SJSA1 (cell line): Measurements from ENCODE around the gene EFNA3. TPM values are rescaled to one million over a fixed set of nuclear protein-coding genes. Genes with fewer than 3 reads are reported as not detected.

Source experiments
- DNase-seq, 2 experiments: peaks; one replicate each; pipeline ENCODE4 v3.0.0-alpha.2; 2015 to 2020; ENCODE audit warnings: low spot score in 2 of 2, low read depth in 1 of 2
- H3K27ac ChIP-seq: fragments of 250-450 bp; sonication (Bioruptor Pico); 2 replicates; pipeline ENCODE4 v1.5.1; 2020; ENCODE audit warnings: mild to moderate bottlenecking, moderate library complexity
- H3K27me3 ChIP-seq: fragments of 250-450 bp; sonication (Bioruptor Pico); replicated peaks from 2 replicates; pipeline ENCODE4 v1.5.1; 2020; ENCODE audit warnings: mild to moderate bottlenecking, moderate library complexity
- H3K36me3 ChIP-seq: fragments of 250-450 bp; sonication (Bioruptor Pico); 2 replicates; pipeline ENCODE4 v1.5.1; 2020; ENCODE audit warnings: mild to moderate bottlenecking
- H3K4me1 ChIP-seq: fragments of 250-450 bp; sonication (Bioruptor Pico); replicated peaks from 2 replicates; pipeline ENCODE4 v1.6.1; 2021; ENCODE audit warnings: mild to moderate bottlenecking
- H3K4me3 ChIP-seq: fragments of 250-450 bp; sonication (Bioruptor Pico); 2 replicates; pipeline ENCODE4 v1.5.1; 2020; ENCODE audit warnings: mild to moderate bottlenecking
- H3K9me3 ChIP-seq: fragments of 250-450 bp; sonication (Bioruptor Pico); replicated peaks from 2 replicates; pipeline ENCODE4 v1.5.1; 2020; ENCODE audit warnings: mild to moderate bottlenecking
- total RNA-seq: library from RNA; depleted of rRNA; stranded (reverse); fragments of >200 nt; shearing (Covaris generic); gene quantifications from 2 replicates; pipeline ENCODE4 v1.2.3, GENCODE V29; 2014

EFNA3 gene
- total RNA-seq, 1 experiment from 2014 or later, result 0.21 TPM

DNA sequence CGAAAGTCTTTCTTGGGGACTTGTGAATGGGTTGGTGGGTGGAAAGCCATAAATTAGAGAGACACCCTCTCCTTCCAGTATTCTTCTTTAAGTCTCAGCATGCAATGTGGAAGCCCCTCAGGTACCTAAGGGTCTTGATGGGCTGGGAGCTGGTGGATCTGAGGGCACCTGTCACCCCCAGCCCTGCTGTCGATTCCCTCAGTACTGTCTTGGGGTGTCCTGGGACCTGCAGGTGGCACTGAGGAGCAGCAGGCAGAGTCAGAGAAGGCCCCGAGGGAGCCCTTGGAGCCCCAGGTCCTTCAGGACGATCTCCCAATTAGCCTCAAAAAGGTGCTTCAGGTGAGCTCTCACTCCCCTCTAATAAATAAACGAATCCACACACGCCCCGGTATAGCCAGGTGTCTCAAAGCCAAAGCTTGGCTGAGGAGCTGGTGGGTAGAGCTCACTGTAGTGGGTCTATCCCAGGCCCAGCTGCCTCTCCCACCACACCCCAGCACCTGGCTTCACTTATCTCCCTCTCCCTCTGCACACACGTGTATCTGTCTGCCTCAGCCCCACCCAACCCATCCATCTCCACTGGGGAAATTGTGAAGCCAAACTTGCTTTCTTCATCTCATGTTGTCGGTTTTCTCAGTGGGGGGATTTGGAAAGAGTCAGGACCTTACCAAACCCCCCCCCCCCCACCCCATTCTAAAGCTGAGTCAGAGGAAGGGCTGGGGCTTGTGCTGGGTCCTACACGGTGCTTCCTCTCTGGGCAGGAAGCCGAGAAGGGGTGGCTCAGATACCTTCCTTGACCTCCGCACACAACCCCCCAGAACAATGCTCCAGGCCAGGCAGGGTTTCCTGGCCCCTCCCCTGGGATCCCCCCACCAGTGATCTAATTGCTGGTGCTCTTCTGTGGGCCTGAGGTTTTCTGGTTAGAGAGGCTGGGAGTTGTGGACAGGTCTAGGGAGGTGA lies 25.9 kb upstream of the EFNA3 start:
- no peak for DNase-seq
- peaks cover 34% of the 10 kb centered on the region for H3K4me1 ChIP-seq
- H3K9me3 ChIP-seq, result no peaks in the 10 kb centered on the region
- H3K36me3 ChIP-seq, result no peaks in the 10 kb centered on the region
- no peak overlapping the region for H3K27ac ChIP-seq
- H3K4me3 ChIP-seq, result peak overlapping the region; percentile 50
- H3K27me3 ChIP-seq, result no peaks in the 10 kb centered on the region

DNA sequence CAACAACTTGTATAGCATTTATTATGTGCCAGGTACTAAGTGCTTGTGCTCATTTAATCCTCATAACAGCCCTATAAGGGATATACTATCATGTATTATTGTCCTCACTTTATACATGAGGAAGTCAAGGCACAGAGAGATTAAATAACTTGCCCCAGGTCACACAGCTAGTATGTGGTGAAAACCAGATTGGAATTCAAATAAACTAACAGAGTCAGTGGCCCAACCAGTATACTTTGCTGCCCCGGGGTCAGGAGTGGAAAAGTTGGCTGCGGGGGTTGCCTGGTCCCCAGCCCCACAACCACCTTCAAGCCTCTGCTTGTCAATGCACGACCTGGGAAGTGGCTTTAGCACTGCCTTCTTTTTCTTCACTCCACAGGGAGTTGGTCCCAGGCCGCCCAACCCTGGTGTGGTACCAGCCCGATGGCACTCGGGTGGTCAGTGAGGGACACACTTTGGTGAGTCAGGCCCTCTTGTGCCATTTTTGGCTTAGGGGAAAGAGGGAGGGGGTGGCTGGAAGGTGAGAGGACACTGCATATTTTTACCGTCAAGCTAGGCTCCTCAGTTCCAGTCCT lies 25.0 kb upstream of the EFNA3 start:
- H3K27me3 ChIP-seq, result no peaks in the 10 kb centered on the region
- no peaks in the 10 kb centered on the region for H3K36me3 ChIP-seq
- no peak overlapping the region for H3K4me3 ChIP-seq
- no peaks in the 10 kb centered on the region for H3K9me3 ChIP-seq
- no peak overlapping the region for H3K27ac ChIP-seq
- peaks cover 34% of the 10 kb centered on the region for H3K4me1 ChIP-seq
- DNase-seq, result no peak

DNA sequence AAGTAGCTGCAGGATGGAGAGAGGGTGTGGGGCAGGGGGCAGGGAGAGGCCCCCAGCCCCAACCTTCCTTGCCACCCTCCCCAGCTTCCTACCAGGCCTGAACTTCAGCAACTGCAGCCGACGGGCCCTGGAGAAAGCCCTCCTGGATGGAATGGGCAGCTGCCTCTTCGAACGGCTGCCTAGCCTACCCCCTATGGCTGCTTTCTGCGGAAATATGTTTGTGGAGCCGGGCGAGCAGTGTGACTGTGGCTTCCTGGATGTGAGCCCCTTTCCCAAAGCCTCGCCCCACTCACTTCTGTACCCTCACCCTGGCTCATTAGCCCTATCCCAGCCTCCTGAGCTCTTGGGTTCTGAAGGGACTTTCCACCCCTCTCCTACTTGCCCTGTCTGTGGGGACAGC lies 21.5 kb upstream of the EFNA3 start:
- Histone ChIP-seq H3K4me3 (no peak overlapping the region), H3K27ac (no peak overlapping the region), H3K9me3 (no peaks in the 10 kb centered on the region), H3K4me1 (peaks cover 9% of the 10 kb centered on the region), H3K27me3 (no peaks in the 10 kb centered on the region), H3K36me3 (no peaks in the 10 kb centered on the region)
- no peak for DNase-seq

DNA sequence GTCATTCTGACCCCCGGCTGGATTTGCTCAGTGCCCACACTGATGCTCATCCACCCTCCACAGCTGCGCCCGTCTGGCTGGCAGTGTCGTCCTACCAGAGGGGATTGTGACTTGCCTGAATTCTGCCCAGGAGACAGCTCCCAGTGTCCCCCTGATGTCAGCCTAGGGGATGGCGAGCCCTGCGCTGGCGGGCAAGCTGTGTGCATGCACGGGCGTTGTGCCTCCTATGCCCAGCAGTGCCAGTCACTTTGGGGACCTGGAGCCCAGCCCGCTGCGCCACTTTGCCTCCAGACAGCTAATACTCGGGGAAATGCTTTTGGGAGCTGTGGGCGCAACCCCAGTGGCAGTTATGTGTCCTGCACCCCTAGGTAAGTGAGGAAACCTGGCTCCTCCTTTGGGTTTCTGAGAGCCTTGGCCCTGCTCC lies 20.8 kb upstream of the EFNA3 start:
- Histone ChIP-seq H3K27ac (no peak overlapping the region), H3K4me3 (no peak overlapping the region), H3K36me3 (no peaks in the 10 kb centered on the region), H3K9me3 (no peaks in the 10 kb centered on the region), H3K4me1 (peaks cover 5% of the 10 kb centered on the region), H3K27me3 (no peaks in the 10 kb centered on the region)
- no peak for DNase-seq

DNA sequence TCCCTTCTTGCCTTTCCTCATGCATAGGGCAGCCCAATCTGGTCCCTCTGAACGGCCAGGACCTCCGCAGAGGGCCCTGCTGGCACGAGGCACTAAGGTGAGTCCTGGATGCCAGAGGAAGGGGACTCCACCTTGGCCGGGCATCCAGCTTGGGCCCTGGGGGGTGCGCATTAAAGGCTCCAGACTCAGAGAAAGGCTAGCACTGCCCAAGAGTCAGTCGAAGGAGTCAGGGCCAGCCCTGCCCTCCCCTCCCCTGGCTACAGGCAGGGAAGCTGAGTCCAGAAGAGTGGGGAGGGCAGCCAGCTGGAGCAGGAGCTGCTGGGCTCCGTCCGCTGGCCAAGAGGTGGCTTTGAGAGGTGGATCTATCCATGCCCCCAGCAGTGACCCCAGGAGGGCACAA lies 17.9 kb upstream of the EFNA3 start:
- no peak for DNase-seq
- Histone ChIP-seq H3K4me1 (peaks cover 21% of the 10 kb centered on the region), H3K27ac (no peak overlapping the region), H3K36me3 (no peaks in the 10 kb centered on the region), H3K27me3 (no peaks in the 10 kb centered on the region), H3K9me3 (0 out of 2 replicates have a peak, but pooled peaks cover 2% of the 10 kb centered on the region), H3K4me3 (no peak overlapping the region)

DNA sequence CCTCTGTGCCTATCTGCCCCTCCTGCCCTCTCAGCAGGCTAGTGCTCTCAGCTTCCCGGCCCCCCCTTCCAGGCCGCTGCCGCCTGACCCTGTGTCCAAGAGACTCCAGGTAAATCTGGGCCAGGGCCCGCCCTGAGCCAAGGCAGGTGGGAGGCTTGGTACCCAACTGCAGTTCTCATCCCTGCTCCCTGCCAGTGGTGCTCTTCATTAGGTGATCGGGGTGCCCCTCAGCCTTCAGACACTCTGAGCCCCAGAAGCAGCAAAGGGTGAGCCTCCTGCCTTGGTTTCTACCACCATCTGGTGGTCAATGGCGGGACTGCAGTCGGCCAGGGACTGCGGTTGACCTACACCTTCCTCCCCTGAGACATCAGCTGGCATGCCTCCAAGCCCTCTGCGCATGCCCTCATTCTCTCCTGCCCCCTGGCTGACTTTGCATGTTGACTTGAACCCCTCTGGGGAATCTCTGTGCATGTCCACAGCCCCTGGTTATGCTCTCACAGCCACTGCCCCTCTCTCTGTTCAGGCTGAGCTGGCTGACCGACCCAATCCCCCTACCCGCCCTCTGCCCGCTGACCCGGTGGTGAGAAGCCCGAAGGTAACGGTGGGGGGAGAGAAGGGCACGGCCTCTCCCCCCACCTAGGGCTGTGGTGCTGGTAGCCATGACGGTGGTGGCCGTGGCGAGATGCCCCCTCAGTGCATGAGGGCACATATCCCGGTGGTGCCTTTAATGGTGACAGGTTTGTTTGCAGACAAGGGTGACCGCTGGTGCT lies 17.1 kb upstream of the EFNA3 start:
- Histone ChIP-seq H3K9me3 (0 out of 2 replicates have a peak, but pooled peaks cover 2% of the 10 kb centered on the region), H3K27me3 (no peaks in the 10 kb centered on the region), H3K4me1 (peaks cover 21% of the 10 kb centered on the region), H3K27ac (no peak overlapping the region), H3K4me3 (no peak overlapping the region), H3K36me3 (no peaks in the 10 kb centered on the region)
- peak; percentile 81 to 94 for DNase-seq

DNA sequence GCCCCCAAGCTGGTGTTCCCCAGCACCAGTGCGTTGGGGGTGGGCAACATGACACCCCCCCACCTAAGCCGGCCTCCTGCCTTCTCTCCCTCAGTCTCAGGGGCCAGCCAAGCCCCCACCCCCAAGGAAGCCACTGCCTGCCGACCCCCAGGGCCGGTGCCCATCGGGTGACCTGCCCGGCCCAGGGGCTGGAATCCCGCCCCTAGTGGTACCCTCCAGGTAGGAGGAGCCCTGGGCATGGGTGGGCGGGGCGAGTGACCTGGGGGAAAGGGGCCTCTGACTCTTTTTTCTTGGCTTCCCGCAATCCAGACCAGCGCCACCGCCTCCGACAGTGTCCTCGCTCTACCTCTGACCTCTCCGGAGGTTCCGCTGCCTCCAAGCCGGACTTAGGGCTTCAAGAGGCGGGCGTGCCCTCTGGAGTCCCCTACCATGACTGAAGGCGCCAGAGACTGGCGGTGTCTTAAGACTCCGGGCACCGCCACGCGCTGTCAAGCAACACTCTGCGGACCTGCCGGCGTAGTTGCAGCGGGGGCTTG lies 16.4 kb upstream of the EFNA3 start:
- H3K27ac ChIP-seq, result no peak overlapping the region
- 0 out of 2 replicates have a peak, but pooled peaks cover 2% of the 10 kb centered on the region for H3K9me3 ChIP-seq
- peaks cover 21% of the 10 kb centered on the region for H3K4me1 ChIP-seq
- H3K4me3 ChIP-seq, result no peak overlapping the region
- DNase-seq, result no peak
- H3K27me3 ChIP-seq, result no peaks in the 10 kb centered on the region
- no peaks in the 10 kb centered on the region for H3K36me3 ChIP-seq

DNA sequence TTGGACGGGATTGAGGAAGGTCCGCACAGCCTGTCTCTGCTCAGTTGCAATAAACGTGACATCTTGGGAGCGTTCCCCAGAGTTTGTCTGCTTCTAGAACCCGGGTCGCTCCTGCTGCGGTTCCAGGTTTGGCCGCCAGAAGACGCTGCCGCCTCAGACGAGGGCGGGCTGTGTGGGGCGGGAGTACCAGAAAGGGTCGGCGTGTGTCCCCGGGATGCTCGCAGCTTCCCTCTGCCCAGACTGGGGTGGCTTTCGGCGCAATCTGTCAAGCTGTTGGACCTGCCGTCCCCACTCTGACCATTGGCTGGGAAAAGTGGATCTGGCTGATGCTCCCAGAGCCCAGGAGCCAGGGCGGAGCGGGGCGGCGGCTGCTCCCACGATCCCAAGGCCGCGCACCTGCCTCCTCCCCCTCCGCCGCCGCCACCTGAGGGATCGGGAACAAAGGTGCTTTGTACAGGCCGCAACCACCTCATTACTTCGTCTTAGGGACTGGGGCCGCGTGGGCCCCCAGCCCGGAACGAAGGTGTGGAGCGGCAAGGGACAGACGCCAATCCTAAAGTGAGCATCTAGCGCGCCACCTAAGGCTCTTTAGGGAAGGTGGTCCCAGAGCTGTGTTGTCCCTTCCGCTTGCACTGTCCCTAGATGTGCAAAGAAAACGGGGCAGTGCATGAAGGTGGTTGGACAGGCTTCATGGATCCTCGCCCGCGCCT lies 15.8 kb upstream of the EFNA3 start:
- H3K9me3 ChIP-seq, result 0 out of 2 replicates have a peak, but pooled peaks cover 2% of the 10 kb centered on the region
- peaks cover 21% of the 10 kb centered on the region for H3K4me1 ChIP-seq
- no peaks in the 10 kb centered on the region for H3K27me3 ChIP-seq
- no peak for DNase-seq
- H3K36me3 ChIP-seq, result no peaks in the 10 kb centered on the region
- H3K27ac ChIP-seq, result no peak overlapping the region
- peak overlapping the region; percentile 87 for H3K4me3 ChIP-seq

DNA sequence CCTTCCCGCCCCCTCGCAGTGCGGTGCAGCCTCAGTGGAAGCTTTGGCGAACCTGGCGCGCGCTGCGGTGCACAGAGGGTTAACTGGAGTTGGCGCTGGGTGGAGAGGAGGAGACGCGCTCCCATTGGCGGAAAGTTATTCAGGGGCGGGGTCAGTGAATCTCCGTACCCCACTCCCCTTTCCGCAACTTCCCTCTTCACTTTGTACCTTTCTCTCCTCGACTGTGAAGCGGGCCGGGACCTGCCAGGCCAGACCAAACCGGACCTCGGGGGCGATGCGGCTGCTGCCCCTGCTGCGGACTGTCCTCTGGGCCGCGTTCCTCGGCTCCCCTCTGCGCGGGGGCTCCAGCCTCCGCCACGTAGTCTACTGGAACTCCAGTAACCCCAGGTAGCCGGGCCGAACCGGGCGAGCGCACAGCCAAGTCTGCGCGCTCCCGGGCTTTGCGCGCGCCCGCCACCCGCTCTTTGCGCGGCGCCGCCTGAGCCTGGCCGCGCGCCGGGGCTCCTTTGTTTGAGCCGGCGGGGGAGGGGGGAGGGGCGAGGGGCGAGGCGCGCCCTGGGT lies 15.0 kb upstream of the EFNA3 start, which contains the start of gene EFNA4:
Gene EFNA4 (plus strand): TSS at position 191 of the 561 bp plus-strand sequence. CDS start 84 bp downstream, at position 275.
- Histone ChIP-seq H3K4me3 (peak within 1 kb of the TSS; percentile 87), H3K27me3 (no peaks in the 10 kb centered on the region), H3K27ac (no peak within 1 kb of the TSS), H3K9me3 (0 out of 2 replicates have a peak, but pooled peaks cover 2% of the 10 kb centered on the region), H3K4me1 (peaks cover 21% of the 10 kb centered on the region), H3K36me3 (no peaks in the 10 kb centered on the region)
- peak; percentile 80 for DNase-seq

DNA sequence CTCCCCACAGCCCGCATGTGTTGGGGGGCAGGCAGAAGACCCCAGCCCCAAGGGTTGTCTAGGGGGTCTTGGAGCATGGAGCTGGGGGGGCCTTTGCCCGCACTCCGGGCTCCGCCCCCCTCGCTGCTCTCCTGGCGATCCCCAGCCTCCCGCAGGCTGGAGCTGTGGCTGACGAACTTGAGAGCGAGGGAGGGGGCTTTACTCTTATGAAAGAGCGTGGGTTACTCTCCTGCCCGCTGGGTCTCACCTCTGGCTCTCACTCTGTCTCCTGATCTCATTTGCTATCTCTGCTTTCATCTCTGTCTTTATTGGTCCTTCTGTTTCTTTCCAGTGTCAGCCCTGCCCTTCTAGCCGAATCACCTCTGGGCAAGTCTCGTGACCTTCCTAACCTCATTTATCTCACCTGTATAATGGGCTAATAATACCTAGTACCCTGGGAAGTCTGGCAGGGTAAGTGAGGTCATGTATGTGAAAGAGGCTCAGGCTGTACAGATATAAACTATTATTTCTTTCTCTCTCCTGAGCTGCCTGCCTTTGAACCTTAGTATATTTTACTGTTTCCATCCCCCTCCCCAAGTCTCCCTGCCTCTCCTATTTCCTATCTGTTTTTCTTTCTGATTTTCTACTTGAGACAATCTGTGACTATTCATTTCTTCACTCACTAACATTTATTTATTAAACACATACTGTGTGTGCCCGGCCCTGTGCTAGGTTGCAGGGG lies 14.4 kb upstream of the EFNA3 start:
- Histone ChIP-seq H3K4me3 (peak overlapping the region; percentile 87), H3K27ac (no peak overlapping the region), H3K36me3 (no peaks in the 10 kb centered on the region), H3K27me3 (no peaks in the 10 kb centered on the region), H3K4me1 (peaks cover 21% of the 10 kb centered on the region), H3K9me3 (0 out of 2 replicates have a peak, but pooled peaks cover 2% of the 10 kb centered on the region)
- DNase-seq, result no peak

DNA sequence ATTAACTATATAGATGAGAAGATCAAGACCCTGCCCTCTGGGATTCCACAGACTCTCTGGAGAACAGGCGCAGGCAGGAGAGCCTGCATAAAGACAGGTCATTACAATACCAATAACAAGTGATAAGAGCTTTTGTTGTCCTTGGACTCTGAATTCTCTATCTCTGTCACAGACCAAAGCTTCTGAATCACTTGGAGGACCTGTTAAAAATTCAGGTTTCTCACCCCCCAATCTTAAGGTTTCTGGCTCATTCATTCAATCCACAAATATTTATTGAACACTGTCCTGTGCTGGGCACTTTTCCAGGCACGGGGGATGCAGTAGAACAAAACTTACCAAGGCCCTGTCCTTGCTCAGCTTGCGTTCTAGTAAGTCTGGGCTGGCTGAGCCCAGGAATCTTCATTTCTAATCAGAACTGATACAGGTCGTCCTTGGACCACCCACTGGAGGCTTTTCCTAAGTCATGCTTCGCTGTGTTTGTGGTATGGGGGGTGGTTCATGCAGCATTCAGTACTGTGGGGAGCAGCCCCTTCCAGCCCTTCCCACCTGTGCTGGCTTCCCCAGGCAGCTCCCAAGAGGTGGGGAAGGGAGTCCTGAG lies 13.7 kb upstream of the EFNA3 start:
- Histone ChIP-seq H3K4me1 (peaks cover 21% of the 10 kb centered on the region), H3K36me3 (no peaks in the 10 kb centered on the region), H3K27me3 (no peaks in the 10 kb centered on the region), H3K9me3 (0 out of 2 replicates have a peak, but pooled peaks cover 2% of the 10 kb centered on the region), H3K27ac (no peak overlapping the region), H3K4me3 (no peak overlapping the region)
- no peak for DNase-seq

DNA sequence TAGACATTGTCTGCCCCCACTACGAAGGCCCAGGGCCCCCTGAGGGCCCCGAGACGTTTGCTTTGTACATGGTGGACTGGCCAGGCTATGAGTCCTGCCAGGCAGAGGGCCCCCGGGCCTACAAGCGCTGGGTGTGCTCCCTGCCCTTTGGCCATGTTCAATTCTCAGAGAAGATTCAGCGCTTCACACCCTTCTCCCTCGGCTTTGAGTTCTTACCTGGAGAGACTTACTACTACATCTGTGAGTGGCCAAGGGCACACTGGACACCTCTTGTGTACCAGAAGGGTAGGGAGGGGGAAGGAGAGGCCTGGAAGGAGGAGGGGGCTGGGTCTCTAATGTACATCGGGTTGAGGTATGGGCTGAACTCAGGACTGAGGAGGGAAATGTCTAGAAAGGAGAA lies 11.9 kb upstream of the EFNA3 start:
- no peak for DNase-seq
- no peaks in the 10 kb centered on the region; the same call in 1 of the 2 replicates for H3K27me3 ChIP-seq
- H3K27ac ChIP-seq, result no peak overlapping the region
- H3K9me3 ChIP-seq, result 0 out of 2 replicates have a peak, but pooled peaks cover 2% of the 10 kb centered on the region
- H3K4me1 ChIP-seq, result peaks cover 28% of the 10 kb centered on the region
- no peaks in the 10 kb centered on the region for H3K36me3 ChIP-seq
- H3K4me3 ChIP-seq, result no peak overlapping the region
